ENCODE data around the gene TMEM42.

Gene TMEM42

GRCh38 chr3:44893097-44893496 lies 31.4 kb downstream of the TMEM42 start:
- in situ Hi-C loops (cut with MboI; ENCODE audit: low sequenced_read_pairs, unreplicated experiment) = no loop called here
- no peak for TF ChIP-seq CTCF (IDR thresholded peaks at IDR 0.05; ENCODE audit: borderline replicate concordance, control extremely low read depth, extremely low read depth, insufficient read depth, missing control alignments)
- DNase-seq (ENCODE audit: low spot score) = no peak

- no peak for DNase-seq (ENCODE audit: low spot score)
- no peak for TF ChIP-seq CTCF (IDR thresholded peaks at IDR 0.05; ENCODE audit: borderline replicate concordance, control extremely low read depth, extremely low read depth, insufficient read depth, missing control alignments)
- in situ Hi-C loops (cut with MboI; ENCODE audit: low sequenced_read_pairs, unreplicated experiment) = no loop called here
Observed at GRCh38 chr3:44894485-44894884, 32.8 kb downstream of the TMEM42 start.

GRCh38 chr3:44896440-44896839 lies 34.7 kb downstream of the TMEM42 start:
- TF ChIP-seq CTCF (IDR thresholded peaks at IDR 0.05; ENCODE audit: borderline replicate concordance, control extremely low read depth, extremely low read depth, insufficient read depth, missing control alignments) = no peak
- DNase-seq (ENCODE audit: low spot score) = no peak
- in situ Hi-C loops (cut with MboI; ENCODE audit: low sequenced_read_pairs, unreplicated experiment) = no loop called here

GRCh38 chr3:44899683-44900367 lies 38.1 kb downstream of the TMEM42 start:
- no peak for DNase-seq (ENCODE audit: low spot score)
- in situ Hi-C loops (cut with MboI; ENCODE audit: low sequenced_read_pairs, unreplicated experiment) = loop anchor here (25.0 kb wide), 1 partner anchor 588 kb away; no protein-coding TSS in a partner anchor
- TF ChIP-seq CTCF (IDR thresholded peaks at IDR 0.05; ENCODE audit: borderline replicate concordance, control extremely low read depth, extremely low read depth, insufficient read depth, missing control alignments) = no peak

GRCh38 chr3:44902628-44903027 lies 40.9 kb downstream of the TMEM42 start:
- no peak for TF ChIP-seq CTCF (IDR thresholded peaks at IDR 0.05; ENCODE audit: borderline replicate concordance, control extremely low read depth, extremely low read depth, insufficient read depth, missing control alignments)
- no peak for DNase-seq (ENCODE audit: low spot score)
- in situ Hi-C loops (cut with MboI; ENCODE audit: low sequenced_read_pairs, unreplicated experiment) = loop anchor here (25.0 kb wide), 1 partner anchor 590 kb away; no protein-coding TSS in a partner anchor

DNA sequence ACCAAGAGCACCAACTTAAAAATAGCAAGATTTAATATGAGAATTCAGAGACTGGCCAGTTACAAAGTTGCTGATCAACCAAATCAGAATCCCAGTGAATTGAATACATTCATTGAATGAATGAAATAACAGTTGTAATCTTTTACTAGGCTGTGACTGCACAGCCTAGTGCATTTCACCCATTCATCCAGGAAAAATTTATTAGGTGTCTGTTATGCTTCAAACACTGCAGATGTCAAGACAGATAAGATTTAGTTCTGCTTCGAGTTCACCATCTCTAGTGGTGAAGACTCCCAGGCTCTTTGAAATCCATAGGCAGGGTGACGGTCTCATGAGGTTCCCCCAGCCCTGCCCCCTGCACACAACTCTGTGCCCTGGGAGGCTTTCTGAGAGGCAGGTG lies 41.6 kb downstream of the TMEM42 start:
- in situ Hi-C loops (cut with MboI; ENCODE audit: low sequenced_read_pairs, unreplicated experiment) = loop anchor here (25.0 kb wide), 1 partner anchor 591 kb away; no protein-coding TSS in a partner anchor
- no peak for DNase-seq (ENCODE audit: low spot score)
- no peak for TF ChIP-seq CTCF (IDR thresholded peaks at IDR 0.05; ENCODE audit: borderline replicate concordance, control extremely low read depth, extremely low read depth, insufficient read depth, missing control alignments)
